ENCODE data around the gene MUS81. TPM values are rescaled to one million over a fixed set of nuclear protein-coding genes. Genes with fewer than 3 reads are reported as not detected.

Gene MUS81
- total and polyA plus RNA-seq, 2 of the 4 experiments (the other 2 are of a cell fraction) = 23.7 to 47.9 TPM

DNA sequence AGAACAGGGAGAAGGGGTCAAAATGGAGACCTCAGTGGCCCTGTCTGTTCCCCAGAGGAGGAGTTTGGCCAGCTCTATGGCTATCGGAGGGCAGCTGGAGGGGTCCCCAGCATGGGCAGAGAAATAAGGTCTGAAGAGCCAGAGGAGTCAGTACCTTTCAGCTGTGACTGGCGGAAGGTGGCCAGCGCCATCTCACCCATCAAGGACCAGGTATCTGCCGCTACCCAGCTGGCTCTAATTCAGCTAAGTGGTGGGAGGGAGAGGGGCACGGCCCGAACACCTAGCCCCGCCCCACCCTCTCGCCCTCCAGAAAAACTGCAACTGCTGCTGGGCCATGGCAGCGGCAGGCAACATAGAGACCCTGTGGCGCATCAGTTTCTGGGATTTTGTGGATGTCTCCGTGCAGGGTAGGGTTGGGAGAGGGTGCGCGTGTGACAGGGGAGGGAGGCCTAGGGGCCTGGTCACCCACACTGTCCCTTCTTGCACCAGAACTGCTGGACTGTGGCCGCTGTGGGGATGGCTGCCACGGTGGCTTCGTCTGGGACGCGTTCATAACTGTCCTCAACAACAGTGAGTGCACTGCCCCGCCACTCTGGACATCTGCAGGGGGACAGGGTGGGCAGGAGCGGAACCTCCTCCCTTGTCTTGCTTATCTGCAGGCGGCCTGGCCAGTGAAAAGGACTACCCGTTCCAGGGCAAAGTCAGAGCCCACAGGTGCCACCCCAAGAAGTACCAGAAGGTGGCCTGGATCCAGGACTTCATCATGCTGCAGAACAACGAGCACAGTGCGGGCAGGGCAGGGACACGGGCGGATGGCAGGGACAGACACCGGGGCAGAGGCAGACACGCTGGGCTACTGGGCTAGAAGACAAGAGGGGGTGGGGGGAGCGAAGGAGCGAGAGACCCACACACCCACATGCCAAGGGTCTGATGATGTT lies 22.2 kb downstream of the MUS81 start:
- no peak for DNase-seq
- POLR2A ChIA-PET (ENCODE audit: unreplicated experiment) = no interaction called here
- Histone ChIP-seq H4K5ac (ENCODE audit: low read depth, low read length) (no peak overlapping the region), H3K4me2 (ENCODE audit: low read depth, low read length) (no peak overlapping the region), H2BK5ac (ENCODE audit: low read depth, low read length, poor library complexity, severe bottlenecking) (no peak overlapping the region), H3K4ac (ENCODE audit: low read depth, low read length) (no peak overlapping the region), H2BK20ac (ENCODE audit: low read depth, low read length) (no peak overlapping the region), H3K27me3 (ENCODE audit: control insufficient read depth, insufficient read depth, low read length) (no peaks in the 10 kb centered on the region), H3K79me1 (ENCODE audit: low read depth in 1 of 2, low read length in 2 of 2) (peaks cover 9 to 44% of the 10 kb centered on the region in 2 experiments), H2BK120ac (ENCODE audit: low read depth, low read length) (no peak overlapping the region), H2BK15ac (ENCODE audit: low read depth, low read length) (no peak overlapping the region), H4K20me1 (ENCODE audit: insufficient read depth, low read length) (peaks cover 13% of the 10 kb centered on the region; the same call in 1 of the 2 replicates), H3K14ac (replicated peaks; ENCODE audit: low read depth, low read length) (no peak overlapping the region), H3K4me1 (ENCODE audit: control insufficient read depth, insufficient read depth, low read length) (peaks cover under 1% of the 10 kb centered on the region), H2AK9ac (replicated peaks; ENCODE audit: low read depth, low read length, poor library complexity) (no peak overlapping the region), H3K23ac (ENCODE audit: low read depth, low read length) (no peak overlapping the region), H3K4me3 (ENCODE audit: insufficient read depth, low read depth, low read length) (no peak overlapping the region), H3K56ac (ENCODE audit: extremely low read depth, insufficient read depth, low read length) (no peak overlapping the region), H3K36me3 (ENCODE audit: control insufficient read depth, insufficient read depth, low read length) (peaks cover 40% of the 10 kb centered on the region), H3K18ac (ENCODE audit: low read depth, low read length) (no peak overlapping the region), H3K9me1 (ENCODE audit: insufficient read depth, low read length) (peaks cover 8% of the 10 kb centered on the region), H3K9ac (ENCODE audit: low read depth, low read length) (no peak overlapping the region), H4K91ac (ENCODE audit: insufficient read depth, low read depth, low read length) (no peak overlapping the region), H2AFZ (replicated peaks; ENCODE audit: low read length, poor library complexity) (no peak overlapping the region), H2AK5ac (ENCODE audit: low read depth, low read length) (no peak overlapping the region), H3K27ac (ENCODE audit: insufficient read depth, low read length) (no peak overlapping the region), H4K8ac (ENCODE audit: low read depth in 2 of 2, low read length in 2 of 2) (no peak overlapping the region), H3K9me3 (ENCODE audit: control insufficient read depth, insufficient read depth, low read length) (no peaks in the 10 kb centered on the region)
- in situ Hi-C loops (cut with MboI; ENCODE audit: low sequenced_read_pairs) (loop anchor here (5.0 kb wide), 1 partner anchor 105 kb away; no protein-coding TSS in a partner anchor), dilution Hi-C loops (cut with HindIII; ENCODE audit: low sequenced_read_pairs, unreplicated experiment) (no loop called here), intact Hi-C loops (cut with micrococcal nuclease) (no loop called here)
- TF ChIP-seq MXI1 (IDR thresholded peaks at IDR 0.05; ENCODE audit: borderline replicate concordance, low read depth, low read length) (no peak), CEBPB (IDR thresholded peaks at IDR 0.05; ENCODE audit: low read depth, low read length) (no peak), MAZ (IDR thresholded peaks at IDR 0.05; ENCODE audit: borderline replicate concordance, low read depth, low read length) (no peak)
- WGBS, 2 experiments (ENCODE audit: extremely low coverage in 2 of 2, insufficient read length in 1 of 2) = 98% methylated on average over 8 of the region's 30 CpGs; no CpG with 5 or more reads in 1 of the 2 experiments
- CTCF ChIA-PET = no interaction called here
- BruUV-seq (replicated peaks) = no TSS peak
- no peak for ATAC-seq (ENCODE audit: low read depth)

All from IMR-90 (cell line).